Measurements from ENCODE around the gene NFATC2IP.

Gene NFATC2IP

GRCh38 chr16:28950648-28951409, at the start of gene NFATC2IP:
TSS of gene NFATC2IP (plus strand) at chr16:28950937. CDS start at chr16:28951012, 75 bp downstream.
- DNase-seq (ENCODE audit: low read depth), result peak; percentile 99

- no peak for DNase-seq (ENCODE audit: low read depth)
Measured at GRCh38 chr16:28901862-28902261, 48.9 kb upstream of the NFATC2IP start.

GRCh38 chr16:28902909-28903308, 47.8 kb upstream of the NFATC2IP start:
- DNase-seq (ENCODE audit: low read depth), result no peak

GRCh38 chr16:28903344-28904042, 47.2 kb upstream of the NFATC2IP start:
- DNase-seq (ENCODE audit: low read depth), result no peak

GRCh38 chr16:28904363-28904762, 46.4 kb upstream of the NFATC2IP start:
- no peak for DNase-seq (ENCODE audit: low read depth)

- DNase-seq (ENCODE audit: low read depth), result no peak
Measured at GRCh38 chr16:28904828-28905227, 45.9 kb upstream of the NFATC2IP start.

GRCh38 chr16:28905229-28905754, 45.4 kb upstream of the NFATC2IP start:
- DNase-seq (ENCODE audit: low read depth), result no peak

GRCh38 chr16:28905800-28906372, 44.9 kb upstream of the NFATC2IP start:
- DNase-seq (ENCODE audit: low read depth), result no peak

GRCh38 chr16:28910086-28911031, 40.4 kb upstream of the NFATC2IP start:
- DNase-seq (ENCODE audit: low read depth), result no peak

- DNase-seq (ENCODE audit: low read depth), result no peak
Measured at GRCh38 chr16:28912558-28912957, 38.2 kb upstream of the NFATC2IP start.

- no peak for DNase-seq (ENCODE audit: low read depth)
Measured at GRCh38 chr16:28913946-28914724, 36.6 kb upstream of the NFATC2IP start.

- DNase-seq (ENCODE audit: low read depth), result no peak
Measured at GRCh38 chr16:28915181-28915580, 35.6 kb upstream of the NFATC2IP start.

- DNase-seq (ENCODE audit: low read depth), result no peak
Measured at GRCh38 chr16:28917095-28917494, 33.6 kb upstream of the NFATC2IP start.

GRCh38 chr16:28918698-28919097, 32.0 kb upstream of the NFATC2IP start:
- DNase-seq (ENCODE audit: low read depth), result no peak

- no peak for DNase-seq (ENCODE audit: low read depth)
Measured at GRCh38 chr16:28923231-28923587, 27.5 kb upstream of the NFATC2IP start.

- DNase-seq (ENCODE audit: low read depth), result no peak
Measured at GRCh38 chr16:28923652-28924398, 26.9 kb upstream of the NFATC2IP start.

GRCh38 chr16:28924399-28924761, 26.4 kb upstream of the NFATC2IP start:
- no peak for DNase-seq (ENCODE audit: low read depth)

GRCh38 chr16:28924762-28925385, 25.9 kb upstream of the NFATC2IP start, which contains the start of gene RABEP2:
TSS of gene RABEP2 (minus strand) at chr16:28925238. CDS start at chr16:28925163, 75 bp downstream.
- peak; percentile 93 for DNase-seq (ENCODE audit: low read depth)

GRCh38 chr16:28925386-28926228, 25.1 kb upstream of the NFATC2IP start:
- DNase-seq (ENCODE audit: low read depth), result peak; percentile 74
